ENCODE measurements around the gene RBPJ. TPM values are rescaled to one million over a fixed set of nuclear protein-coding genes. Genes with fewer than 3 reads are reported as not detected.

Gene RBPJ
- total and polyA plus RNA-seq, 2 experiments from 2014 or later: 50.3 to 80.3 TPM

- Histone ChIP-seq H3K36me3 (no peaks in the 10 kb centered on the region), H3K4me1 (ENCODE audit: low read depth) (peaks cover 37% of the 10 kb centered on the region), H3K9me3 (ENCODE audit: low read depth) (no peaks in the 10 kb centered on the region), H3K27ac (peak overlapping the region; percentile 33), H3K4me3 (no peak overlapping the region), H3K27me3 (no peaks in the 10 kb centered on the region)
- peak; percentile 63 to 83 for DNase-seq (ENCODE audit: low read depth in 1 of 2, low spot score in 1 of 2)
- TF ChIP-seq CTCF (IDR thresholded peaks at IDR 0.05; ENCODE audit: low read depth, low read length): no peak
Observed at GRCh38 chr4:26372525-26373172, 51.8 kb downstream of the RBPJ start.

- Histone ChIP-seq H3K36me3 (no peaks in the 10 kb centered on the region), H3K27ac (no peak overlapping the region), H3K4me1 (ENCODE audit: low read depth) (peaks cover 38% of the 10 kb centered on the region), H3K9me3 (ENCODE audit: low read depth) (no peaks in the 10 kb centered on the region), H3K27me3 (no peaks in the 10 kb centered on the region), H3K4me3 (no peak overlapping the region)
- TF ChIP-seq CTCF (IDR thresholded peaks at IDR 0.05; ENCODE audit: low read depth, low read length): no peak
- DNase-seq (ENCODE audit: low read depth in 1 of 2, low spot score in 1 of 2): no peak
Observed at GRCh38 chr4:26375551-26375950, 54.7 kb downstream of the RBPJ start.

GRCh38 chr4:26377328-26378311 is 56.8 kb downstream of the RBPJ start:
- no peak for TF ChIP-seq CTCF (IDR thresholded peaks at IDR 0.05; ENCODE audit: low read depth, low read length)
- DNase-seq (ENCODE audit: low read depth in 1 of 2, low spot score in 1 of 2): peak in 1 of 2 donors; percentile 32

GRCh38 chr4:26379837-26380236 is 59.0 kb downstream of the RBPJ start:
- no peaks in the 10 kb centered on the region for H3K9me3 ChIP-seq (ENCODE audit: low read depth)
- peaks cover 38% of the 10 kb centered on the region for H3K4me1 ChIP-seq (ENCODE audit: low read depth)
- no peak overlapping the region for H3K27ac ChIP-seq
- TF ChIP-seq CTCF (IDR thresholded peaks at IDR 0.05; ENCODE audit: low read depth, low read length): no peak
- H3K27me3 ChIP-seq: no peaks in the 10 kb centered on the region
- DNase-seq (ENCODE audit: low read depth in 1 of 2, low spot score in 1 of 2): no peak
- no peaks in the 10 kb centered on the region for H3K36me3 ChIP-seq
- H3K4me3 ChIP-seq: no peak overlapping the region

More at GRCh38 chr4:26377328-26378311, 56.8 kb downstream of the RBPJ start:
- peak overlapping the region; percentile 74 for H3K27ac ChIP-seq
- no peaks in the 10 kb centered on the region for H3K27me3 ChIP-seq
- H3K4me1 ChIP-seq (ENCODE audit: low read depth): peaks cover 46% of the 10 kb centered on the region
- no peak overlapping the region for H3K4me3 ChIP-seq
- H3K36me3 ChIP-seq: no peaks in the 10 kb centered on the region
- no peaks in the 10 kb centered on the region for H3K9me3 ChIP-seq (ENCODE audit: low read depth)

- no peaks in the 10 kb centered on the region for H3K36me3 ChIP-seq
- H3K9me3 ChIP-seq (ENCODE audit: low read depth): no peaks in the 10 kb centered on the region
- H3K4me3 ChIP-seq: no peak overlapping the region
- no peak overlapping the region for H3K27ac ChIP-seq
- no peak for DNase-seq (ENCODE audit: low read depth in 1 of 2, low spot score in 1 of 2)
- H3K27me3 ChIP-seq: no peaks in the 10 kb centered on the region
- no peak for TF ChIP-seq CTCF (IDR thresholded peaks at IDR 0.05; ENCODE audit: low read depth, low read length)
- peaks cover 38% of the 10 kb centered on the region for H3K4me1 ChIP-seq (ENCODE audit: low read depth)
Observed at GRCh38 chr4:26380740-26381139, 59.9 kb downstream of the RBPJ start.

Measured in cardiac muscle cell (in vitro differentiated cells and primary cell).